DND-41 (cell line): ENCODE data around the gene SMDT1.

Experiments used
- ATAC-seq: fragments of 200-7000 bp; cut with Tn5 transposase; 3 replicates; pipeline ENCODE4 v1.9.1; 2021; ENCODE audit warnings: low read depth; ENCODE audit not compliant: insufficient read depth
- DNase-seq: peaks from one replicate; pipeline ENCODE4 v3.0.0-alpha.2; 2020
- H2AFZ ChIP-seq: 2 replicates; pipeline ENCODE4 v1.6.0; 2012; ENCODE audit warnings: low read depth, low read length
- H3K27ac ChIP-seq: 2 replicates; pipeline ENCODE4 v1.5.1; 2012; ENCODE audit warnings: low read length, inconsistent platforms
- H3K27me3 ChIP-seq: fragments of 200-600 bp; sonication (generic); 2 replicates; pipeline ENCODE4 v1.6.0; 2012; ENCODE audit warnings: low read length, mild to moderate bottlenecking, inconsistent platforms; ENCODE audit not compliant: insufficient read depth, poor library complexity
- H3K36me3 ChIP-seq: 2 replicates; pipeline ENCODE4 v1.5.1; 2012; ENCODE audit warnings: low read length, inconsistent platforms; ENCODE audit not compliant: insufficient read depth
- H3K4me1 ChIP-seq: 2 replicates; pipeline ENCODE4 v1.5.1; 2012; ENCODE audit warnings: mild to moderate bottlenecking, low read length; ENCODE audit not compliant: insufficient read depth
- H3K4me2 ChIP-seq: 2 replicates; pipeline ENCODE4 v1.6.0; 2012; ENCODE audit warnings: mild to moderate bottlenecking, moderate library complexity, low read length, inconsistent platforms; ENCODE audit not compliant: insufficient read depth
- H3K4me3 ChIP-seq, 2 experiments: fragments of 200-600 bp in 1 of 2; shearing (Covaris generic) in 1 of 2; 2 replicates each; pipeline ENCODE4 v1.5.1; 2012 to 2016; ENCODE audit warnings: inconsistent platforms in 2 of 2, low read length in 2 of 2, mild to moderate bottlenecking in 2 of 2, low read depth in 1 of 2, moderate library complexity in 1 of 2
- H3K79me2 ChIP-seq: 2 replicates; pipeline ENCODE4 v1.6.0; 2012; ENCODE audit warnings: low read length, inconsistent platforms; ENCODE audit not compliant: insufficient read depth
- H3K9ac ChIP-seq: 2 replicates; pipeline ENCODE4 v1.6.0; 2012; ENCODE audit warnings: low read depth, mild to moderate bottlenecking, inconsistent platforms, low read length, moderate library complexity
- H3K9me3 ChIP-seq: 2 replicates; pipeline ENCODE4 v1.5.1; 2012; ENCODE audit warnings: low read length, moderate library complexity, mild to moderate bottlenecking, inconsistent platforms; ENCODE audit not compliant: insufficient read depth, severe bottlenecking
- H4K20me1 ChIP-seq: 2 replicates; pipeline ENCODE4 v1.6.0; 2012; ENCODE audit warnings: low read length; ENCODE audit not compliant: insufficient read depth
- CTCF ChIP-seq: IDR thresholded peaks from 2 replicates; pipeline ENCODE4 v1.5.1; 2012; ENCODE audit warnings: borderline replicate concordance, low read length, moderate library complexity, mild to moderate bottlenecking; ENCODE audit not compliant: poor library complexity, severe bottlenecking; ENCODE audit errors: extremely low read depth
- EZH2 ChIP-seq: IDR thresholded peaks from 3 replicates; pipeline ENCODE4 v1.6.1; 2012; ENCODE audit warnings: borderline replicate concordance, low read depth, mild to moderate bottlenecking, moderate library complexity, low read length, inconsistent platforms; ENCODE audit not compliant: severe bottlenecking

SMDT1 gene

GRCh38 chr22:42066126-42066761 lies 13.3 kb upstream of the SMDT1 start:
- Histone ChIP-seq H3K79me2 (peaks cover 8% of the 10 kb centered on the region; the same call in 1 of the 2 replicates), H3K9ac (no peak overlapping the region), H3K4me3 (no peak overlapping the region), H3K4me2 (no peak overlapping the region), H3K9me3 (no peaks in the 10 kb centered on the region), H2AFZ (no peak overlapping the region), H3K27me3 (no peaks in the 10 kb centered on the region), H3K36me3 (peaks cover 37% of the 10 kb centered on the region), H3K4me1 (peaks cover 22% of the 10 kb centered on the region), H4K20me1 (0 out of 2 replicates have a peak, but pooled peaks cover 2% of the 10 kb centered on the region), H3K27ac (no peak overlapping the region)
- no peak for TF ChIP-seq CTCF
- no peak for TF ChIP-seq EZH2
- DNase-seq (no peak), ATAC-seq (no peak)

GRCh38 chr22:42066937-42067336 lies 12.6 kb upstream of the SMDT1 start:
- ATAC-seq = no peak
- Histone ChIP-seq H3K9me3 (no peaks in the 10 kb centered on the region), H3K27ac (no peak overlapping the region), H3K4me2 (no peak overlapping the region), H3K79me2 (peaks cover 8% of the 10 kb centered on the region; the same call in 1 of the 2 replicates), H4K20me1 (0 out of 2 replicates have a peak, but pooled peaks cover 2% of the 10 kb centered on the region), H3K27me3 (no peaks in the 10 kb centered on the region), H3K9ac (no peak overlapping the region), H3K36me3 (peaks cover 34% of the 10 kb centered on the region), H3K4me1 (peaks cover 29% of the 10 kb centered on the region), H2AFZ (no peak overlapping the region), H3K4me3 (no peak overlapping the region)
- TF ChIP-seq CTCF (no peak), EZH2 (no peak)
- no peak for DNase-seq

GRCh38 chr22:42067671-42068251 lies 11.7 kb upstream of the SMDT1 start:
- no peak for ATAC-seq
- no peak for DNase-seq
- H2AFZ ChIP-seq = no peak overlapping the region
- peaks cover 31% of the 10 kb centered on the region for H3K36me3 ChIP-seq
- H4K20me1 ChIP-seq = no peaks in the 10 kb centered on the region
- H3K27me3 ChIP-seq = no peaks in the 10 kb centered on the region
- peaks cover 8% of the 10 kb centered on the region; the same call in 1 of the 2 replicates for H3K79me2 ChIP-seq
- no peak overlapping the region for H3K4me2 ChIP-seq
- TF ChIP-seq CTCF = no peak
- no peak for TF ChIP-seq EZH2
- H3K27ac ChIP-seq = no peak overlapping the region
- no peak overlapping the region for H3K9ac ChIP-seq
- H3K4me3 ChIP-seq = no peak overlapping the region
- peaks cover 29% of the 10 kb centered on the region for H3K4me1 ChIP-seq
- no peaks in the 10 kb centered on the region for H3K9me3 ChIP-seq
